Mesenteric fat pad (tissue), 1 donor: ENCODE results near the gene XXYLT1. TPM values are rescaled to one million over a fixed set of nuclear protein-coding genes. Genes with fewer than 3 reads are reported as not detected.

Experiments
- DNase-seq: peaks from one replicate; pipeline ENCODE4 v3.0.0-alpha.2; 2020; ENCODE audit warnings: low spot score
- total RNA-seq: library from RNA; stranded (reverse); fragmentation: NEBNext Ultra II Directional; extraction: Animal tissue kit (Norgen Biotek cat#: 25700); gene quantifications from one replicate; pipeline ENCODE4 v1.2.1, GENCODE V29; 2021
- donor health status: DM: yes; HTN: yes; CAD: no.

The XXYLT1 gene
- total RNA-seq, 1 donor from 2014 or later = 17.0 TPM

DNA sequence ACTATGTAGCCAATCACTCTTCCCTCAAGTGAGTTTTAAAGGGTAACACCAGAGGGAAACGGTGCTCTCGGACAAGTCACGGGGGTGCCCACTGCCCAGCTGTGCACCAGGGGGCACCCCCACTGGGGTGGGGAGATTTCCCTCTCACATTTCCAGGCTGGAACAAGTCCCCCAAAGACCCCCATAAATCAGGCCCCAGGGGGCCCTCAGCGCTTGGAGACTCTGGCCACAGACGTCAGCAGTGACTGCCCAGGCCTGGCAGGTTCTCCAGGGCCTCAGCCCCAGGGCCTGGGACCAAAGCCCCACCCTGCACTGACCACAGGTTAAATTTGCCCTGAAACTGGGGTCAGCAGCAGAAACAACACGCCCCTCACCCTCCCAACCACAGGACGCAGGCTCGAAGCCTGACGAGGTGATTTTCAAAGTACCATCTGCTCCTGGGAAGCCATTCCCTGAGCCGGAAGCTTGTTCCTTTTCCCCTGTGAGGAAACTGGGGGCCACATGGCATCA lies 17.0 kb downstream of the XXYLT1 start:
- no peak for DNase-seq

DNA sequence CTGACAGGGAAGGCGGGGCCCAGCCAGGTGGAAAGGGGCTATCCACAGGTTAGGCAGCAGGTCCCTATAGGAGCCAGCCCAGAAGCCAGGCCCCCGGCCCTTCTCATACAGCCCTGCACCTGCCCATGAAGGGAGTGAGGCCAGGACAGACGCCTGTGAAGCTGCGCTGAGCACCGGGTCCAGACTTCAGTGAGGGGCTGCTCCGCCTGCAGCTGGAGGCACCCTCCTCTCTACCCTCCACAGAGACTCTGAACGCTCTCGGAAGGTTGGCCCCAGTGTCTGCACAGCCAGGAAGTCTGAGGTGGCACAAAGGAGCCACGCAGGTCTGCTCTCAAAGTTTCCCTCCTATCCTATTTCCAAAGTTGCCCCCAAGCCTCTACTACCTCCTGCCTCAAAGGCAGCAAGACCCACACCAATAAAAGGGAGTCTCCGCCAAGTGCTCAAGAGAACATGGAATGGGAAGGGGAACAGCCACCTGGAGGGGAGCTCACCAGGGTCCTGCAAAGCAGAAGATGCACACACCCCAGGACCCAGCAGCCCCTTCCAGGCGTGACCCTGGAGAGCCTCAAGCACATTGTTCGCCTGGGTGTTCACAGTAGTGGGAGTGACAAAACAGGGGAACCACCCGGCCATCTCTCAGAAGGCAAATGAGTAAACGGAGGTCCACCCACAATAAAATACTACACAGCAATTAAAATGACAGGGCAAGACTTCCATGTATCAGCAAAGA lies 19.5 kb downstream of the XXYLT1 start:
- no peak for DNase-seq

DNA sequence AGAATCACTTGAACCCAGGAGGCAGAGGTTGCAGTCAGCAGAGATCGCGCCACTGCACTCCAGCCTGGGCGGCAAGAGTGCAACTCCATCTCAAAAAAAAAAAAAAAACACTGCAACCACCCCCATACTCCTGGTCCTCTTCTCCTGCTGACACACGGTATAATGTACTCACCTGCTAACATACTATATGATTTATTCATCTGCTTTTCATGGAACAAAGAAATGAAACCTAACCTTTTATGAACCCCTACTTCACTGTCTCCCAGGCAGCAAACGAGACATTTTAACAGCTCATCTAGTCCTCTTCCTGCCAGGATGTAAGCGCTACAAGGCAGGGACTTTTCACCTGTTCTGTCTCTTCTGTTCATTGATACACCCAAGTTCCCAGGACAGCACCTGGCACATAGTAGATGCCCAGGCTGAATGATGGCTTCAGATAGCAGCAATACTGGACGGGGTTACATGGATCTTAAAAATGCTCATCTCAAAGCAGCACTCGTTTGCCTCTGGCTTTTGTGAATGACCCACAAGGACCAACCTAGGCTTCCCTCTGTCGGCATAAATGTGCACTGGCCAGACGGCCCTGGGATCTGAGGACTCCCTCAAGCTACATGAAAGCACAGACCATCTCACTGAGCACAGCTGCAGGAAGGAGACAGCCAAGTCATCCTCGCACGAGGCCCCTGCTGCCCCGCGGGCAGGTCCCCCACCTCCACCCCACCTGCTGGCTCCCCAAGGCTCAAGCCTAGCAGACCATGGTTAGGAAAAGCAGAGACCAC lies 20.3 kb downstream of the XXYLT1 start:
- no peak for DNase-seq

DNA sequence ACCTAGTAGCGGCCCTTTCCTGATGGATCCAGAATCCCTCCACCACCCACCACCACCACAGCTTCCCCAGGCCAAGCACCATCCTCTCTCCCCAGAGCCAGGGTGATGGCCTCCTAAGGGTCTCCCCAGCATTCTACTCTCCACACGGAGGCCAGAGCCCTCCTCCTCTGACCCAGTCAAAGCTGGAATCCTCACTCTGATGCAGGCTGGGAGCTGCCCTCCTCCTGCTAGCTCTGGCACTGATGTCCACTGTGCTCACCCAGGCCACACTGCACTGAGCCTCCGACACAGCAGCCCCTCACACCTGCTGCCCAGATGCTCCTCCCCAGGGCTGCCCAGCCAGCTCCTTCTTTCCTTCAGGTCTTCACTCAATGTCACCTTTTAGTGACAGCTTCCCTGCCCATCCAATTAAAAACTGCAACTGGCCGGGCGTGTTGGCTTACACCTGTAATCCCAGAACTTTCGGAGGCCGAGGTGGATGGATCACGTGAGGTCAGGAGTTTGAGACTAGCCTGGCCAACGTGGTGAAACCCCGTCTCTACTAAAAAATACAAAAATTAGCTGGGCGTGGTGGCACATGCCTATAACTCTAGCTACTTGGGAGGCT lies 21.0 kb downstream of the XXYLT1 start:
- DNase-seq = peak; percentile 53

DNA sequence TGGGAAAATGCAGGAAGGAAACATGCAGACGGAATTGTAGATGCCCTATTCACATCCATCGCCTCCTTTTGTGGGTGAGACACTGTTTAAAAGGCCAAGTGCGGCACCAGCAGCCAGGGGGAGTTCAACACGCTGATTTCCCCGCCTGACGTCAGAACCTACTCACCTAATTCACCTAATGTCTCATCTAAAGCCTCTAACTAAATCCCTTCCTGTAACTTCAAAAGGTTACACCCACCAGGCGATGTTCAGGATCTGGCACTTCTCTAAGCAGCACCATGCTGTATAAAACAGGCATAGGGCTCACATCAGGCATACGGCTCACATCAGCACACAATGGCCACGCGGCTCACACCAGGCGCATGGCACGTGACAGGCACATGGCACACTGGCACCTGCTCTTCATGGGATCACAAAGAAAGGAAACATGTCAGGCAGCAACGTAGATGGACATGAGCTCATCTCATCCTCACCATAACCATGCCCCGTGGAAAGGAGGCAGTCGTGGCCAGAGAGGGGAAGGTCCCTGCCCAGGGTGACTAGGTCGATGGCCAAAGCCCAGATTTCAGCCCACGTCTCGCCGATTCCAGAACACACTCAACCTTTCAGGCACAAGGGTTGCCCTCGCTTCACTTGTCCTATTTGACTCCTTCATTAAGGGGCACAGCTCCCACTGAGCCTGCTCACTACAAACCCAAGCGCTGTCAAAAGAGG lies 21.7 kb downstream of the XXYLT1 start:
- DNase-seq = peak; percentile 22

DNA sequence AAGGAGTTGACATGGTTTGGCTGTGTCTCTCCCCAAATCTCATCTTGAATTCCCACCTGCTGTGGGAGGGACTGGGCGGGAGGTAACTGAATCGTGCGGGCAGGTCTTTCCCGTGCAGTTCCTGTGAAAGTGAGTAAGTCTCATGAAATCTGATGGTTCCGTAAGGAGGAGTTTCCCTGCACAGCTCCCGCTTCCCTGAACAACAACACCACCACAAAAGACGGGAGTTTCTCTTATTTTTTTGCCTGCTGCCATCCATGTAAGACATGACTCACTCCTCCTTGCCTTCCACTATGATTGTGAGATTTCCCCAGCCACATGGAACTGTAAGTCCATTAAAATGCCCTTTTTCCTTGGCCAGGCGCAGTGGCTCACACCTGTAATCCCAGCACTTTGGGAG lies 22.7 kb downstream of the XXYLT1 start:
- peak; percentile 37 for DNase-seq

DNA sequence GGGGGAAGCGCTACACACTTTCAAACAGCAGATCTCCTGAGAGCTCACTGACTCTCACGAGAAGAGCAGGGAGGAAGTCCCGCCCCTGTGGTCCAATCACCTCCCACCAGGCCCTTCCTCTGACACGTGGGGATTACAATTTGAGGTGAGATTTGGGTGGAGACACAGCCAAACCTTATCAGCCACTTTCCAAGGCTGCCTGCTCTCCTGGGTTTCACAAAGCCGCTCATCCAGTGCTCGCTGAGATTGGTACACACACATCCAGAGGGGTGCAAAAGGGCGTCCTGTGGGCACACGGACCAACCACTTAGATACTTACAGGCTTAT lies 23.1 kb downstream of the XXYLT1 start:
- peak; percentile 22 for DNase-seq

DNA sequence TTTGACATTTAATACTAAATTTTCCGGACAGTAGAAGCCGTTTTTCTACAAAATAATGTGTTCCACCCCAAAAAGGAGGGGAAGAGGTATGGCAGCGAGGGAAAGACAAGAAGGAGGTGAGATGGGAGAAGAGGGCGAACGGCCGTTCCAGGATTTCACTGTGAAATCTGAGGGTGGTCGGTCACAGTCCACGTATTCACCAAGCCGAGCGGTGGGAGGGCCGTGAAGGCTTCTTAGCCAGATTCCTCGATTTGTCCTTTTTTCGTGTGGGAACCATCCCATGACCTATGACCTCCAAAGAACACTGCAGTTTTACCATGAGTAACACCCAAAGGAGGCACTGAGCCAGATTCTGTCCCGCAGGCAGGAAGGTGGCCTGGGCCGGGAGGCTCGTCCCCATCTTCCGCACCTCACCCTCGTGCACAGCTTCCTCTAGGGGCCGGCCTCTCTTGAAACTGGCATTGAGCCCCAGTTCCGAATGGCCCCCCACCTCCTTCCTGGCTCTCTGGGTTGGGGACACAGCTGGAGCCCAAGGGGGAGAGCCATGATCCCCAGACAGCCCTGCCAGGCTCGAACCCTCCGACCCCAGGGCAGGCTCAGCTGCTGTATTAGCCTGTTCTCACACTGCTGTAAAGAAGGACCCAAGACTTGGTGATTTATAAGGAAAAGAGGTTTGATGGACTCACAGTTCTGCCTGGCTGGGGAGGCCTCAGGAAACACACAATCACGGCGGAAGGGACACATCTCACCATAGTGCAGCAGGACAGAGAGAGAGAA lies 23.7 kb downstream of the XXYLT1 start:
- peak; percentile 45 for DNase-seq

DNA sequence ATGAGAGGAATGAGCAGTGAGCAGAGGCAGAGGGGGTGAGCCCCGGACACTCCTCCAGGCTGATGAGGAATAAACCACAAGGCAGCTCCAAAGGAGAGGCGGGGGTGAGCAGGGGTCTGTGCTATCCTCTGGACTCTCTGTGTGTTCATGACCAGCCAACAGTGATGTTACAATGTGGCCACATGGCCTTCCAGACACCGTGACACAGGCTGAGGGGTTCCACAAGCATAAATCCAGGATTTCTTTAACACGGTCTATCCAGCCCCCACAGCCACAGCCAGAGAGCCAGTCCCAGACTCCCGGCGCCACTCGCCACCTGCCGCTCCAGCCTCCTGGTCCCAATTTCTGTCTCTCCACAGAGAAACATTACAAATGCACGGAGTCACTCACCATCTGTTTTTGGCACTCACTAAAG lies 24.4 kb downstream of the XXYLT1 start:
- no peak for DNase-seq

DNA sequence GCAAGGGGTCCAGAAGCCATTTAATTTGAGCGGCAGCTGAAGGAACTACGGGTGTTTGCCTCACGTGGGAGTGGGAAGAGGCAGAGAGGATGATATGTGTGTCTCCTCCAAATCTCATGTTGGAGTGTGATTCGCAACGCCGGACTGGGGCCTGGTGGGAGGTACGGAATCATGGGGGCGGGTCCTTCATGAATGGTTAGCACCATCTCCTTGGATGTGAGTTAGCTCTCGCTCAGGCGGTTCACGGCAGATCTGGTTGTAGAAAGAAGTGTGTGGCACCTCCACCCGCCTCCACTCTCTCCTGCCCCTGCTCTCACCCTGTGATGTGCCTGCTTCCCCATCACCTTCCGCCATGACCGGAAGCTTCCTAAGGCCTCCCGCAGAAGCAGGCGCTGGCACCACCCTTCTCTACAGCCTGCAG lies 25.4 kb downstream of the XXYLT1 start:
- DNase-seq = peak; percentile 84

DNA sequence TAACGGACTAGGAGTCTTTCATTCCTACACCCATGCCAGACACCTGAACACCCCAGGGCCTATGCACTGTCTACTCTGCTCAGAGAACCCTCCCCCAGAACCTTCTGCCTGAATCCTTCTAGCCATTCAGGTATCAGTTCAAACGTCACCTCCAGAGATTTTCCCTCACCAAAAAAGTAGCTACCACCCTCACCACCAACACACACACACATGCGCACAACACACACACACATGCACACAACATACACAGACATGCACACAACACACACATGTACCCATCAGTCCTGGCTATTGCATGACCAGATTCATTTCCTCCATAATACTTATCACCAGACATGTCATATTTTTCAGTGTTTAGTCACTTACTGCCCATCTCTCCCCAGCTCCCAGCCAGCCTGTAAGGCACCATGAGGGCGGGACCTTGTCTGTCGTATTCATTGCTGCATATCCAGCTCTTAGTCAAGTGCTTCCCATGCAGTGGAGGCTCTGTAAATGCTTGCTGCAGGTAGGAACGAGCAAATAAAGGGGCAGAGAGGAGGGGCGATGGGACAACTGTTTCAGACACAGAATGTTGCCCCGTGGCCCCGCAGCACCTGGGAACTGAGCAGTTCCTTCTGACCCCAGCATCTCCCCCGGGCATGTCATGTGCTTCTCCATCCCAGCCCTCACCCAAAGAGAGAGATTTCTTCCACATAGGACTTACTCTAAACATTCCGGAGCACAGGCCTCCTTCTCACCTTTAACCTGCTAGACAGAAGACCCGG lies 29.2 kb downstream of the XXYLT1 start:
- DNase-seq = no peak

DNA sequence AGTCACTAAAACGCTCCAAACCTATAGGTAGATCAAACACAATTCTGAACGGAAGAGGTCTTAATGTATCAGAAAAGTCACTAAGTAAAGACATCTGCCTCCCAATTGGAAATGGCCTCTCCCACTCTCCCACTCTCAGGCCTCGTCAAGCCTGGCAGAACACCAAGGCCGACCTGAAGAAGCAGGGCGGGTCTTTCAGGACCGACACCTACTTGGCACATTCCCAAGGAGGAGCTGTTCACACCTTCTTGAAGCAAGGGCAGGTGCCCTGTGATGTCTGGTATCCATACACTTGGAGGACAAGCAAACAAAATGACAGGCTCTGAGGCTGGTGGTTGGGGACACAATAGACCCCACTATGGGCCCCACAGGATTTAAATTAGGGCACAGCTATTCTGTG lies 30.0 kb downstream of the XXYLT1 start:
- DNase-seq = peak; percentile 83

DNA sequence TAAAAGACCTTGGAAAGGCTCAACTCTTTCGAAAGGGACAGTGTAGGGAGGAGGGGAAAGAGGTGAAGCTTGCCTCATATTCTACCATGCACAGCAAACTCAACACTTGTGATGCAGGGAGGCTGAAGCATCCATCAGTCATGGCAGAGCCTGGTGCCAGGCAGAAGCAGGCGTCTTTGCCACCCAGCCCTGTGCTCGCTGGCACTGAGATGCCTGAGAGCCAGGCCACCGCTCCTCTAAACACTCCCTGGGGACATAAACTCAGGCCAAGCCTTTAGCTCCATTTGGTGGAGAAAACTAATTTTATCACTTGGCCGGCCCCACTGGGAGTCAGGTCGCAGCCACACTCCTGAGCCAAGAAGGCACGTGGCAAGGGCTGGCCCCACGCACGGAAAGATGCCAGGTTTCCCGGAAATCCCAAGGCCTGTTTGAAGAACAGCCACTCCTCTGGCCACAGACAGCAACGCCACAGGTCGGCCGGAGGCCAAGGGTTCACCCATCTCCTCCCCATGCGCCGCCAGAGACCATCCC lies 30.7 kb downstream of the XXYLT1 start:
- DNase-seq = peak; percentile 87

DNA sequence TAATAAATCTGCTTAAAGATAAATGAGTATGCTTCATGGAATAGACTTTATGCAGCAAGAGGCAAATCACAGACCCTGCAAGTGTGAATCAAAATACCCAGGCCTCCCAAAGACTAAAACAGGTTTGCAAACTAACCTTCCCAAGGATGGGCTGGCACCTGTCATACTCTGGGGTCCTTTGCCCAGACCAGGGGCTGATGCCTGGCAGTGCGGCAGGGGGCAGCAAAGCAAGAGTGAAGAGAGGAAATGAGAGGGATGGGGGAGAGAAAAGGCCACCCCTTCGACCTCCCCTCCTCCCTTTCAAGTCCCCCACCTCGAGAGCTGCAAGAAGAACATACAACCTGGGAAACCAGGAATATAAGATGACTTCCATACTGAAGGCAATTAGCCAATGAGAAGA lies 31.8 kb downstream of the XXYLT1 start:
- DNase-seq = no peak

DNA sequence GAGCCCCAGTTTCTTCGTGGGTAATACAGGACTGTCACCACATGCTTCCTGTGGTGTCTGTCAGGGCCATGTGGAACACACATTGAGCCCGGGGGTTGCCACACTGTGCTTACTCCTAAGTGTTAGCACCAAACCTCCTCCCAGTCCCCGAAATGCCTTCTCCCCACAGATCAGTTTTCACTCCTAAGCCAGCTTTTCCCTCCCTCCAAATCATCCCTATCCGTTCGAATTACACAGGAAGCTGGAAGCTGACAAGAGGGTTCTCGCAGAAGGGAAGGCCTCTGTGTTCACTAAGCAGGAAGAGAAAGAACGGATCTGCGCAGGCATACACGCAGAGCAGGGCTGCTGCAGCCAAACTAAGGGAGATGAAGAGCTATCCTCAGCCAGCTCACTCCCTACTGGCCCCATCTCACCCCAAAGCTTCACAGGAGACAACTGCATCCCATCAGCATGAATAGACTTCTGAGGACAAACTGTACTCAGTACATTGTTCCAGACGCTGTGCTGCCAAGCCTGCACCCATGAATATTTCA lies 32.3 kb downstream of the XXYLT1 start:
- no peak for DNase-seq

DNA sequence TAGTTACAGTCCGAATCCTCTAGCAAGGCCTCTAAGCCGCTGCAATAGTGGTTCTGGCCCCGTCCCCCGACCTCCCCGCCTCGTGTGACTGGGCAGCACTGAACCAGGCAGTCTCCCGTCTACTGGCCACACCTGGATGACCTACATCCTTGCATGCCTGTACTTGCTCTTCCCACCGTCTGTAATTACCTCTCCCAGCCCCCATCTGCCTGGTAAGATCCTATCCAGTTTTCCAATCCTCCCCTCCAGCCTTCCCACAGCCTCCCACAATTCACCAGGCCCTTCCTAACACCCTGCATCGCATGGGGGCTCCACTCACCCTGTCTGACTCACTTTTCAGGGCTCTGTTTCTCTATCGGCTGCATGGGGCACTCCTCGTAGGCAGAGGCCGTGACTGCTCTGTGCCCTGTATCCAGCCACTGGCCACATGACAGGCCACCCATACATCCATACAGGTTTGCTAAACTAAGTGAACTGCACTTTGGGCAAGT lies 32.8 kb downstream of the XXYLT1 start:
- DNase-seq = no peak

DNA sequence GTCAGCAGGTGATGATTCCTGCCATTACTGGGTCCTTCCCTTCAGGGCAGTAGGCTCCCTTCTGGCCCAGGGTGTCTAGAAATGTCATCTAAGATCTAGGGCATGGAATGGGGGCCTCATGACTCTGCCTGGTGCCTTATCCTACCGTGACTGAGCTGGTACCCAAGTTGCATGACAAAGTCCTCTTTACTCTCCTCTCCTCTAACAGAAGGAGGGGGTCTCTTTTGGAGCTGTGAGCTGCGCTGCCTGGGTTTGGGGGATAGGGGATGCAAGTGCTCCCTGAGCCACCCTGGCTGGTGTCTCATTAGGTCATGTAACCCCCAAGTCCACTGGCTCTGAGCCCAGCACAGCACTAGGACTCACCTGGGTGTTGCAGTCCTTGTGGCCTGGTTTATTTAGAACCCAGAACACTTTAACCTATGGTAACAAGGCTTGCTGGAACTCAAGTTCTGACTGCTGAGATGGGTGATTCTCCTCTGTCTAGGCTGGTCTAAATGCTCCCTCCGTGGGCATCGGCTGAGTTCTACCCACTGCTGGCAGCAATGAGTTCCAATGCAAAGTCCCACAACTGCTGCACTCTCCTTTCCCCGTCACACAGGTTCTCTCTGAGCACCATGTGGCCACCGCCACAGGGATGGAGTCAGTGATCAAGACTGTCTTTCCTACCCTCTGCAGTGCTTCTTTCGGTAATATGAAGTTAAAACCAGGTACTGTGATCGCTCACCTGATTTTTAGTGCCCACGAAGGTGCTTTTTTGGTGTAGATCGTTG lies 34.0 kb downstream of the XXYLT1 start:
- DNase-seq = no peak

DNA sequence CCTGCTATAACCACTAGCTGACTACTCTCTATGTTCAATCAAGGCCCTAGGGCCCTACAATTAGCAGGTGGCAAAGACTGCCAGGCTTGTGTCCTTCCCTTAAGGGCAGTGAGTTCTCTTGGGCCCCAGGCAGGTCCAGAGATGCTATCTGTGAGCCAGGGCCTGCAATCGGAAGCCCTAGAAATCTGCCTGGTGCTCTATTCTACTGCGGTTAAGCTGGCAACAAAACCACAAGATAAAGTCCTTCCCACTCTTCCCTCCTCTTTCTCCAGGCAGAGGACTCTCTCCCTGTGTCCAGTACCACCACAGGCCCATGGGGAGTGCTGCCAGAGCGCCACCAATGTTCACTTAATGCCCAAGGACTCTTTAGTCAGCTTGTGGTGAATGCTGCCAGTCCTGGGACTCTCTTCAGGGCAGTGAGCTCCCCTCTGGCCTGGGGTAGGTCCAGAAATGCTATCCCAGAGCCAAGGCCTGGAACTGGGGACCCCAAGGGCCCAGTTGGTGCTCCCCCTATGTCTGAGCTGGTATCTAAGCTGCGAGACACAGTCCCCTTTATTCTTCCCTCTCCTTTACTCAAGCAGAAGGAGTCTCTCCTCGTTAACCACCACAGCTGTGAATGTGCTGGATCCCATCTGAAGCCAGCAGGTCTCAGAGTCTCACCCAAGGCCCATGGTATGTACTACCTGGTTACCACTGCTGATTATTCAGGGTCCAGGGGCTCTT lies 34.7 kb downstream of the XXYLT1 start:
- peak; percentile 83 for DNase-seq
